MM.1S (cell line): ENCODE measurements around the gene DMXL2.

Experiments used
- CTCF ChIP-seq: fragments of 300-600 bp; sonication (generic); IDR thresholded peaks from 2 replicates; pipeline ENCODE4 v1.5.1; 2016; ENCODE audit warnings: antibody characterized with exemption, low read length, mixed read lengths
- EZH2 ChIP-seq: fragments of 300-600 bp; sonication (generic); optimal IDR thresholded peaks from 2 replicates; pipeline ENCODE3; 2017; ENCODE audit warnings: low read depth, mild to moderate bottlenecking, antibody characterized with exemption, low read length, mixed read lengths

GRCh38 chr15:51603002-51603401, 19.6 kb downstream of the DMXL2 start:
- TF ChIP-seq EZH2 (no peak), CTCF (no peak)
